Epithelial cell of proximal tubule (primary cell): ENCODE results near the gene FCHO1. TPM values are rescaled to one million over a fixed set of nuclear protein-coding genes. Genes with fewer than 3 reads are reported as not detected.
A peak's percentile ranks its signal among the peaks of the same experiment; 100 is the strongest.

Experiments used
- DNase-seq: peaks from one replicate; pipeline ENCODE4 v3.0.0-alpha.2; 2011; ENCODE audit warnings: low read depth
- H3K4me3 ChIP-seq: 2 replicates; pipeline ENCODE4 v1.5.1; 2011; ENCODE audit warnings: low read depth, mild to moderate bottlenecking, low read length
- CTCF ChIP-seq: conservative IDR thresholded peaks from 2 replicates; pipeline ENCODE4 v1.5.1; 2012; ENCODE audit warnings: low read depth, mild to moderate bottlenecking, low read length
- total RNA-seq: library from RNA; depleted of rRNA; stranded (reverse); fragments of >200 nt; gene quantifications from 2 replicates; pipeline ENCODE4 v1.2.3, GENCODE V29; 2015

FCHO1 gene
- total RNA-seq, 1 donor from 2014 or later: 18.0 TPM

- DNase-seq: no peak
- H3K4me3 ChIP-seq: peak overlapping the region; percentile 34
- TF ChIP-seq CTCF: peak; percentile 90
These were observed 33.1 kb downstream of the FCHO1 start for GRCh38 chr19:17784201-17785008.

DNA sequence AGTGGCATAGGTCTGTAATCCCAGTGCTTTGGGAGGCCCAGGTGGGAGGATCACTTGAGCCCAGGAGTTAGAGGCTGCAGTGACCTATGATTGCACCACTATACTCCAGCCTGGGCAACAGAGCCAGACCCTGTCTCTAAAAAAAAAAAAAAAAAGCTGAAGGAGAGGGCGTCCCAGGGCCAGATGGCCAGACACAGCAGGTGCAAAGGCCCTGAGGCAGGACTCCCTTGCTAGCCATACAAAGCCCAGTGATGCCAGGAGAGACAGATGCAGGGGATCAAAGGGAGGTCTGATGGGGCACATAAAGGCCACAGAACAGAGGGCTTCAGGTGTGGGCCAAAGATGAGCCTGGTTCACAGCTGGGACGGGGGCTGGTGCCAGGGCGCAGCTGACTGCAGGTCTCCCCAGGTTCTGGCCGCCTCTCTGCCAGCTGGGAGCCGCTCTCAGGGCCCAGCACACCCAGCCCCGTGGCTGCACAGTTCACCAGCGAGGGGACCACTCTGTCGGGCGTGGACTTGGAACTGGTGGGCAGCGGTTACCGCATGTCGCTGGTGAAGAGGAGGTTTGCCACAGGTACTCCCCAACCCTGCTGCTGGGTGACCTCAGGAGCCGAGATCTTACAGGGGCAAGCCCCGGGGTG, 36.1 kb downstream of the FCHO1 start:
- no peak for TF ChIP-seq CTCF
- DNase-seq: no peak
- H3K4me3 ChIP-seq: no peak overlapping the region

GRCh38 chr19:17788632-17789031, 37.4 kb downstream of the FCHO1 start:
- no peak for DNase-seq
- no peak overlapping the region for H3K4me3 ChIP-seq
- no peak for TF ChIP-seq CTCF

- no peak for TF ChIP-seq CTCF
- H3K4me3 ChIP-seq: no peak overlapping the region
- no peak for DNase-seq
These were observed 38.9 kb downstream of the FCHO1 start for GRCh38 chr19:17790059-17790780.

GRCh38 chr19:17794412-17794730, 43.1 kb downstream of the FCHO1 start:
- no peak for DNase-seq
- peak; percentile 21 for TF ChIP-seq CTCF
- H3K4me3 ChIP-seq: peak overlapping the region; percentile 58

- no peak for TF ChIP-seq CTCF
- peak within 1 kb of the TSS; percentile 58 for H3K4me3 ChIP-seq
- DNase-seq: no peak
These were observed 43.6 kb downstream of the FCHO1 start, which contains the start of gene B3GNT3 for GRCh38 chr19:17794731-17795494. Gene B3GNT3, plus strand, starts transcription at chr19:17795138. Its CDS starts 12,670 bp downstream, at chr19:17807808.
